ENCODE results near the gene RGMA. TPM values are rescaled to one million over a fixed set of nuclear protein-coding genes. Genes with fewer than 3 reads are reported as not detected.
"Not testable (repeated sequence)": the region's sequence is repeated elsewhere in the genome, so short reads cannot be mapped to it uniquely, and the experiment has no call there.

Gene RGMA
- total RNA-seq, 1 donor from 2014 or later: 0.07 TPM

DNA sequence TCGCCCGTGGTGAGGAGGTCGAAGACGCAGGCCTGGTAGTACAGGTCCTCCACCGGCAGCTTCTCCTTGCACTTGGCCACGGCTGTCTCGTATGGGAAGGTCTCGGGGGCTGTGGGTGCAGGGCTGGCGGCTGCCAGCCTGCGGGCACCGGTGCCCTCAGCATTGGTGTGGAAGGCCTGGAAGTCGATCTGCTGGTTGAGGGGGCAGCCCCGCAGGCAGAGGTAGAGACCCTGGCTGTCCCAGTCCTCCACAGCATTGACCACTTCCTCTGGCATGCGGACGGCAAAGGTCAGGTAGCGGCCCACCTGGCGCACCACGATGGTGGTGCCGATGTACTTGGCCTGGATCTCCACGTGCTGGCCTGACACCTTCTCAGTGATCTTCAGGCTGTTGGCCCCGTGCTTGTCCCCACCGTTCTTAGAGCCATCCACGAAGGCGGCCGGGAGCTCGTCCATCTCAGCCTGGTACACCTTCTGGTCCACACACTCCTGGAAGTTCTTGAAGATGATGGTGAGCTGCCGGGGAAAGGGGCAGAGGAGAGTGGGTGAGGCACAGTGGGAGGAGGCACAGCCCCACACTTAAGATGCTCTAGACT, 43.7 kb downstream of the RGMA start:
- no peak for DNase-seq

DNA sequence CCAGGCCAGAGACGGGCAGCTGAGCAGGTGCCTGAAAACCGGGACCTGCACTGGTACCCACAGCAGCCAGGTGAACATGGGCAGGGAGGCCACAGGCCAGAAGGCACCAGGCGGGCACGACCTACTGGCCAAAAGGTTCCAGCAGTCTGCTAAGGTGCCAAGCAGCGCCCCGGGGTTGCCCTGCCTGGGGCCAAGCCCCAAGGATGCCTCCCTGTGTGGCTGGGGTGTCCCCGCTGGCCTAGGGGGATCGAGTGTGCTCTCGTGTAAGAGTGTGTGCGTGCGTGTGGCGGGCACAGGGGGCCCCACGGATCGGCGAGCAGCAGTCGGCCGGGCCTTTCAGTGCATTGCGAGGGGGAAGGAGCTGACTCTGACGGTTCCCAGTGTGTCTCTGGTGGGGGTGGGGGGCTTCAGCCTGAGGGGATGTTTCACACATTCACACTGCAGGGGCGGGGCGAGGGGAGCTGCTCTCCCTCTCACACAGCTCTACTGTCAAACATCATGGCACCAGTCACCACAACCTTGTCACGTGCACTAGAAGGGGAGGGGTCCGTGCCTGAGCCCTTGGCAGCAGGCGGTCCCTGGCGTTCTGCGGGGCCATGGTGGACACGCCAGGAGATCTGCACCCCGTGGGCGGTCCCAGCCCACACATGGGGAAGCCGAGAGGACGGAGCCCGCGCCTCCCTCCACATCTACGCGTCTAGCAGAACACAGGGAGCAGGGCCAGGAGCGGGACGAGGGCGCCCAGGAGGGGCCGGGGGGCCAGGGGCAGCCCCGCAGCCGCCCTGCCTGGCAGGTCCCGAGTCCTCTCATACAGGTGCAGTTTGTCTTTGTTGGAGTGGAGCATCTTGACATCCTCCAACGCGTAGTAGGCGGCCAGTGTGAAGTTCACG, 44.5 kb downstream of the RGMA start:
- intact Hi-C loops (cut with micrococcal nuclease): no loop called here
- Mint-ChIP-seq H3K9me3 (peaks cover 7% of the 10 kb centered on the region), H3K4me3 (no peak overlapping the region), H3K36me3 (ENCODE audit: low read depth) (no peaks in the 10 kb centered on the region), H3K4me1 (peaks cover 6% of the 10 kb centered on the region), H3K27me3 (peaks cover 7% of the 10 kb centered on the region), H3K27ac (no peak overlapping the region)
- no peak for DNase-seq

More for the DNA sequence above, 43.7 kb downstream of the RGMA start:
- H3K27ac Mint-ChIP-seq: no peak overlapping the region
- peaks cover 6% of the 10 kb centered on the region for H3K4me1 Mint-ChIP-seq
- no peak overlapping the region for H3K4me3 Mint-ChIP-seq
- intact Hi-C loops (cut with micrococcal nuclease): no loop called here
- no peaks in the 10 kb centered on the region for H3K36me3 Mint-ChIP-seq (ENCODE audit: low read depth)
- H3K9me3 Mint-ChIP-seq: peaks cover 7% of the 10 kb centered on the region
- H3K27me3 Mint-ChIP-seq: peaks cover 7% of the 10 kb centered on the region

- Mint-ChIP-seq H3K36me3 (ENCODE audit: low read depth) (no peaks in the 10 kb centered on the region), H3K9me3 (peaks cover 7% of the 10 kb centered on the region), H3K4me1 (peaks cover 6% of the 10 kb centered on the region), H3K27ac (no peak overlapping the region), H3K27me3 (peaks cover 5% of the 10 kb centered on the region), H3K4me3 (no peak overlapping the region)
- DNase-seq: no peak
- intact Hi-C loops (cut with micrococcal nuclease): no loop called here
These were observed 45.2 kb downstream of the RGMA start for GRCh38 chr15:93043621-93044300.

DNA sequence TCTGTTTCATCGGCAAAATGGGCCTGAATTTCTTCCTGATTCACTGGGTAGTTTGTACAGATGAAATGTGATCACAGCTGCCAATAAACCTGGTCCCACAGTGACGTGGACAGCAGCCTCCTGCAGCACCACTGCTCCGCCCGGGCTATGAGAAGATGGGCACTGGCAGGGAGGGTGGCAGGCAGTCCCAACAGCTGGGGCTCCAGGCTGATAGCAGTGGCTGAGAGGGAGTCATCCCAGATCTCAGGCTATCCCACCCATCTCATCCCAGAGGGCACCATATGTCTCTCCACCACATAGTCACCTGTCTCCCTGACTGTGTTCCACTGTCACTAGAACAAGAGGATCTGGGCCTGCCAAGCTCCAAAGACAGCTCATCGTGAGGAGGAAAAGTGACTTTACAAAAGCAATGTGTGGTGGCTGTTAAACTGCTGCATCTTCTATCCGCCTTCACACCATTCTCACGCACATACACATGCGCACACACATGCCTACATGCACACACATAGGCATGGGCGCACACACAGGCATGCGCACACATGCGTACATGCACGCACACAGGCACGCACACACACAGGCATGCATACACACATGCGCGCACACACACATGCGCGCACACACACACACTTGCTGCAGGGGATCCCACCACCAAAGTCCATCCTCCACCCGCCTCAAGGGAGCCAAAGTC, 46.2 kb downstream of the RGMA start:
- DNase-seq: no peak
- Mint-ChIP-seq H3K36me3 (ENCODE audit: low read depth) (no peaks in the 10 kb centered on the region), H3K27me3 (peaks cover 5% of the 10 kb centered on the region), H3K9me3 (peaks cover 7% of the 10 kb centered on the region), H3K4me3 (no peak overlapping the region), H3K27ac (no peak overlapping the region), H3K4me1 (peaks cover 4% of the 10 kb centered on the region)
- intact Hi-C loops (cut with micrococcal nuclease): no loop called here

DNA sequence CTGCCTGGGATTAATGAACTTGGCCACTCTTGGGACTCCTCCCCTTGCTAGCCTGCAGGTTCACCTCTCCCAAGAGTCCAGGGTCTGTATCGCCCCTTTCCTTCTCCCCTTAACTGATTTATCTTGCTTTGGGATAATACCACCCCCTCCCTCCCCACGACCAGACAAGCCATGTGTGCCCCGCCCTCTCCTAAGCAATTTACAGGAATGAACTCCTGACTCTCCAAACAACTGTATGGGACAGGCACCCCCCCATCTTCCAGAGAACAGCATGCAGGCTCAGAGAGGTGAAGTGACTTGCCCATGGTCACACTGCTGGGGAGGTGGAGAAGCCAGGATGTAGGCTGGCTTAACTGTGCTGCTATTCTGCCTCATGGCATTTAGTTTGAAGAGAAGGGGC, 46.8 kb downstream of the RGMA start:
- no peaks in the 10 kb centered on the region for H3K4me1 Mint-ChIP-seq
- no peak for DNase-seq
- H3K27me3 Mint-ChIP-seq: peaks cover 5% of the 10 kb centered on the region
- no peak overlapping the region for H3K4me3 Mint-ChIP-seq
- peaks cover 7% of the 10 kb centered on the region for H3K9me3 Mint-ChIP-seq
- H3K27ac Mint-ChIP-seq: no peak overlapping the region
- no peaks in the 10 kb centered on the region for H3K36me3 Mint-ChIP-seq (ENCODE audit: low read depth)
- intact Hi-C loops (cut with micrococcal nuclease): no loop called here

GRCh38 chr15:93041159-93041547, 47.9 kb downstream of the RGMA start:
- Mint-ChIP-seq H3K36me3 (ENCODE audit: low read depth) (no peaks in the 10 kb centered on the region), H3K4me3 (no peak overlapping the region), H3K27ac (no peak overlapping the region), H3K9me3 (peaks cover 3% of the 10 kb centered on the region), H3K27me3 (peaks cover 5% of the 10 kb centered on the region), H3K4me1 (no peaks in the 10 kb centered on the region)
- DNase-seq: no peak
- intact Hi-C loops (cut with micrococcal nuclease): no loop called here

- intact Hi-C loops (cut with micrococcal nuclease): no loop called here
- Mint-ChIP-seq H3K9me3 (no peaks in the 10 kb centered on the region), H3K27ac (no peak overlapping the region), H3K27me3 (peaks cover 3% of the 10 kb centered on the region), H3K4me3 (no peak overlapping the region), H3K36me3 (ENCODE audit: low read depth) (no peaks in the 10 kb centered on the region), H3K4me1 (peaks cover 5% of the 10 kb centered on the region)
- no peak for DNase-seq
These were observed 48.5 kb downstream of the RGMA start for GRCh38 chr15:93040288-93041158.

GRCh38 chr15:93039562-93040287, 49.3 kb downstream of the RGMA start:
- H3K27ac Mint-ChIP-seq; intact Hi-C loops (cut with micrococcal nuclease); H3K4me1 Mint-ChIP-seq: not testable (repeated sequence)

DNA sequence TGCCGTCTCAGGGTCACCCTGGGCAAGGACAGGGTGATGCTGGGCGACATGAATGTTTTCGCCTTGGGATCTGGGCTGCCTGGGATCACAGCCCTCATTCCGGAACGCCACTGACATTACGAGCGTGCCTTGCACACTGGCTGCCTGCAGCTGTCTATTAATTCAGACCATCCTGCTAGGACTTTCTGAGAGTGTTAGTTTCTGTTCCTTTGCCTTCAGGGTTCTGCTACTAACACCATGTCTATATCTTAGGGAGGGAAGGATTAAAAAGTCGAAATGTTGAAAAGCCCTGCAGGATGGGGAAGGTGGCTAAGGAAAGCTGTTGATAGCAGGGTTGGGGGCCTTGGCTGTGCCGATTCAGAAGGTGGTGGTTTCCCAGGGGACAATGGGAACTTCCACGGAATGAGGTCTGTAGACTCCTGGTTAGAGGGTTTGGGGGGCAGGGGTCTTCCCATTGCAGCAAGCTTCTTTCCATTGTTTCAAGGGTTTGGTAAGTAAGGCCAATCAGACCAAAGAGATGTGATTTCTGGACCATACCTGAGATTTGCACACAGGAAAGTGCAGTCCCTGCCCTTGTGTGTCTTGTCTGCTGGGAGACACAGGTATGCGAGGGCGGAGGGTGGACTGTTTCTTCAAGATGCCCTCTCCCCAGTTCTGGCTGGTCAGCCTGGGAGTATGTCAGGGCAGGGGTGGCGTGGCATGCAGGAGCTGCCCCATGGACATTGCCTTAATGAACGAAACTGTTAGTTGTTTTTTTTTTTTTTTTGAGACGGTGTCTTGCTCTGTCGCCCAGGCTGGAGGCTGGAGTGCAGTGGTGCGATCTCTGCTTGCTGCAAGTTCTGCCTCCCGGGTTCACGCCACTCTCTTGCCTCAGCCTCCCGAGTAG, 50.9 kb downstream of the RGMA start:
- intact Hi-C loops (cut with micrococcal nuclease): no loop called here
- Mint-ChIP-seq H3K36me3 (ENCODE audit: low read depth) (no peaks in the 10 kb centered on the region), H3K27me3 (peaks cover 3% of the 10 kb centered on the region), H3K4me1 (peaks cover 5% of the 10 kb centered on the region), H3K27ac (no peak overlapping the region), H3K4me3 (no peak overlapping the region), H3K9me3 (no peaks in the 10 kb centered on the region)
- no peak for DNase-seq

More at GRCh38 chr15:93039562-93040287, 49.3 kb downstream of the RGMA start:
- not testable (repeated sequence) for H3K4me3 Mint-ChIP-seq; H3K9me3 Mint-ChIP-seq; H3K27me3 Mint-ChIP-seq; DNase-seq; H3K36me3 Mint-ChIP-seq (ENCODE audit: low read depth)

DNA sequence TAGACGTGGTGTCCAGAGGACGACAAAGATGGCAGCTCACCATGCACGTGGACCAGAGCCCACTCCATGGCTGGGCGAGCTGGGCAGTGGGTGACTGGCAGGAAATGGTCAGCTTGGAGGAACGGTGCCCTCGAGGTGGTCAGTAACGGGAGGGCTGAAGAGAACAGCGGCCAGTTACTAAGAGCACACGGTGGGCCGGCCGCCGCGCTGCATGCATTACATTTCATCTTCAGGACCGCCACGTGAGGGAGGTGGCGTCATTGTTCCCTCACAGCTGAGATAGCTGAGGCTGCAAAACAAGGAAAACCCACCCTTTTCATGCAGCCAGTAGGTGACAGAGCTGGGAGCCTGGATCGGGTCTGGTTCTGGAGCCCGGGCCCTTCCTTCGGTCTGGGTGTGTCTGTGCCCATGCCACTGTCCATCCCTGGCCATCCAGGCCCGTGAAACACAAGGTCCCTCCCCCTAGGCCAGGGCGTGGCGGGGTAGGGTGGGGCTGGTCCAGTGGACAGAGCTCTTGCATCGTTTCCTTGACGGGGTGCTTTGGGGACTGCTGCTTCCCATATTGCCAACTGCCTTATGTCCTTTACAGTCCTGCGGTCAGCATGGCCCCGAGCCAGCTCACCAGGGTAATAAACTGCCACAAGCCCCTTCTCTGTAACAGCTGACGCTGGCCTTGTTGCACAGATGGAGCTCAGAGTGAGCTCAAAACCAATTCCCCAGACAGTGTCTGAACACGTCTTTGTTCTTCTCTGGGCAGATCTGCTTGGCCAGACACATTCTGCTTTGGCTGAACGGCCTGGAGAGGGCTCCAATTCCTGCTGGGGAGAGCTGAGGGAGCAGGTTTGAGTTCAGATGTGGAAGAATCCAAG, 51.8 kb downstream of the RGMA start:
- intact Hi-C loops (cut with micrococcal nuclease): no loop called here
- Mint-ChIP-seq H3K36me3 (ENCODE audit: low read depth) (no peaks in the 10 kb centered on the region), H3K4me3 (no peak overlapping the region), H3K27me3 (peaks cover 3% of the 10 kb centered on the region), H3K27ac (no peak overlapping the region), H3K9me3 (no peaks in the 10 kb centered on the region), H3K4me1 (peaks cover 5% of the 10 kb centered on the region)
- DNase-seq: no peak

Measured in activated CD4-positive, alpha-beta T cell treated with anti-CD3 and anti-CD28 coated beads, Interleukin-2, amount 10 ng/mL, durations not matched to agents 24 days and 14 days (primary cell).